ENCODE measurements around the gene ITGAE. TPM values are rescaled to one million over a fixed set of nuclear protein-coding genes. Genes with fewer than 3 reads are reported as not detected.

The ITGAE gene
- total and polyA plus RNA-seq, 2 donors = 14.0 to 34.6 TPM

DNA sequence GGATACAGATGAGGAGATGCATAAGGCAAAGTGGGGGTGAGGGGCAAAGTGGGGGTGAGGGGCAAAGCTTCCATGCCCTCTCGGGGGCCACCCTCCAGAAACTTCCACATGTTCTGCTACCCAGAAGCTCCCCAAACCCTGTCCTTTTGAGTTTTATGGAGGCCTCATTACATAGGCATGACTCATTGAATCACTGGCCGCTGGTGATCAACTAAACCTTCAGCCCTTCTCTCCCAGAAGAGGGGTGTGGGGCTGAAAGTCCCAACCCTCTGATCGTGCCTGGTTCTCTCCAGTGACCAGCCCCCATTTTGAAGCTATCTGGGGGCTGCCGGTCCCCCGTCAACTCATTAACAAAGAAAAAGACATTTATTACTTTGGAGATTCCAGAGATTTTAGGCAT, 27.5 kb downstream of the ITGAE start:
- H3K4me1 ChIP-seq (ENCODE audit: insufficient read depth) = no peaks in the 10 kb centered on the region

GRCh38 chr17:3772764-3773163, 28.2 kb downstream of the ITGAE start:
- Histone ChIP-seq H3K4me3 (ENCODE audit: low read depth, low read length) (no peak overlapping the region), H3K36me3 (ENCODE audit: insufficient read depth) (no peaks in the 10 kb centered on the region), H3K27ac (ENCODE audit: low read depth) (no peak overlapping the region), H3K4me1 (ENCODE audit: insufficient read depth) (no peaks in the 10 kb centered on the region)
- no peak for DNase-seq (ENCODE audit: extremely low spot score)
- WGBS = 78% methylated on average over 12 of the region's 12 CpGs

More for the DNA sequence above, 27.5 kb downstream of the ITGAE start:
- no peak for DNase-seq (ENCODE audit: extremely low spot score)
- Histone ChIP-seq H3K36me3 (ENCODE audit: insufficient read depth) (no peaks in the 10 kb centered on the region), H3K4me3 (ENCODE audit: low read depth, low read length) (no peak overlapping the region), H3K27ac (ENCODE audit: low read depth) (no peak overlapping the region)
- WGBS = 41% methylated on average over 5 of the region's 5 CpGs

DNA sequence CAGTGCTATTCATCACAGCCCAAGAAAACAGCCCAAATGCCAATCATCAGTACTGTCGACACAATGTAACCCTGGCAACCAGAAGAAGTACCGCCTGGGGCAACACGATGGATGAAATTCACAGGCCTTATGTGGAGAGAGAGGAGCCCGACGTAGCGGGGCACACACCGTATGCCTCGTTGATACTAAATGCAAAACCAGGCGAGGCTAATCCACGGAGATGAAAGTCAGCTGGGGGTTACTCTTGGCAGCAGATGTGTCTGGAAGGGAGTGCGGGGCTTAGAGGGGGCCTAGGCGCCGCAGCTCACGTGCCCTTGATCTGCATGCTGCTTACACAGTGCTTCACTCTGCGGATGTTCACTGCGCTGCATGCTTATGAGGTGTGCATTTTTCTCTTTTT, 29.8 kb downstream of the ITGAE start:
- no peaks in the 10 kb centered on the region for H3K4me1 ChIP-seq (ENCODE audit: insufficient read depth)
- no peak overlapping the region for H3K4me3 ChIP-seq (ENCODE audit: low read depth, low read length)
- H3K27ac ChIP-seq (ENCODE audit: low read depth) = no peak overlapping the region
- no peak for DNase-seq (ENCODE audit: extremely low spot score)
- H3K36me3 ChIP-seq (ENCODE audit: insufficient read depth) = no peaks in the 10 kb centered on the region
- WGBS = 67% methylated on average over 16 of the region's 16 CpGs

DNA sequence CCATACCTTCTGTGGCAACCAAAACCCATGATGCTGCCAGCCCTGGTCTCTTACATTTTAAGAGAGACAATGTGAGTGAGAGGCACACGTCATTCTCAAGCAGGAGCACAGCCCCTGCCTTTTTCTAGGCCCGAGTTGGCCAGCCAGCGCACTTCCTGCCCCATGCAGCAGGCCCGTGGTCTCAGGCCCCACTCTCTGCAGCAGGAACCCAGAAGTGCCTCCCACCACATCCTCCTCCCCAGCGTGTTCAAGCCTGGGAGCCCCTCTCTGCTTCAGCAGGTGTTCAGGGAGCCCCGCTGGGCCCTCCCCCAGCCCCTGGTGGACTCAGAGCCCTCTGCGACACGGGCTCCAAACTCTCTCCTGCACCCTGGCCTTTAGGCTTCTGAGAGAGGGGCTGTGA, 30.5 kb downstream of the ITGAE start:
- H3K4me1 ChIP-seq (ENCODE audit: insufficient read depth) = no peaks in the 10 kb centered on the region
- H3K27ac ChIP-seq (ENCODE audit: low read depth) = no peak overlapping the region
- H3K4me3 ChIP-seq (ENCODE audit: low read depth, low read length) = no peak overlapping the region
- no peak for DNase-seq (ENCODE audit: extremely low spot score)
- no peaks in the 10 kb centered on the region for H3K36me3 ChIP-seq (ENCODE audit: insufficient read depth)
- 70% methylated on average over 8 of the region's 8 CpGs for WGBS

- no peak overlapping the region for H3K27ac ChIP-seq (ENCODE audit: low read depth)
- no peaks in the 10 kb centered on the region for H3K36me3 ChIP-seq (ENCODE audit: insufficient read depth)
- 45% methylated on average over 8 of the region's 8 CpGs for WGBS
- no peak for DNase-seq (ENCODE audit: extremely low spot score)
- H3K4me1 ChIP-seq (ENCODE audit: insufficient read depth) = no peaks in the 10 kb centered on the region
- H3K4me3 ChIP-seq (ENCODE audit: low read depth, low read length) = no peak overlapping the region
Observed at GRCh38 chr17:3768769-3769168, 32.2 kb downstream of the ITGAE start.

GRCh38 chr17:3768341-3768740, 32.6 kb downstream of the ITGAE start:
- no peak for DNase-seq (ENCODE audit: extremely low spot score)
- WGBS = 84% methylated on average over 9 of the region's 9 CpGs
- Histone ChIP-seq H3K4me1 (ENCODE audit: insufficient read depth) (no peaks in the 10 kb centered on the region), H3K27ac (ENCODE audit: low read depth) (no peak overlapping the region), H3K4me3 (ENCODE audit: low read depth, low read length) (no peak overlapping the region), H3K36me3 (ENCODE audit: insufficient read depth) (no peaks in the 10 kb centered on the region)

- no peak for DNase-seq (ENCODE audit: extremely low spot score)
- Histone ChIP-seq H3K27ac (ENCODE audit: low read depth) (no peak overlapping the region), H3K36me3 (ENCODE audit: insufficient read depth) (no peaks in the 10 kb centered on the region), H3K4me1 (ENCODE audit: insufficient read depth) (no peaks in the 10 kb centered on the region), H3K4me3 (ENCODE audit: low read depth, low read length) (no peak overlapping the region)
- 91% methylated on average over 8 of the region's 8 CpGs for WGBS
Observed at GRCh38 chr17:3766779-3767178, 34.2 kb downstream of the ITGAE start.

- no peak overlapping the region for H3K4me3 ChIP-seq (ENCODE audit: low read depth, low read length)
- WGBS = 90% methylated on average over 9 of the region's 9 CpGs
- no peak overlapping the region for H3K27ac ChIP-seq (ENCODE audit: low read depth)
- no peaks in the 10 kb centered on the region for H3K36me3 ChIP-seq (ENCODE audit: insufficient read depth)
- DNase-seq (ENCODE audit: extremely low spot score) = no peak
- no peaks in the 10 kb centered on the region for H3K4me1 ChIP-seq (ENCODE audit: insufficient read depth)
Observed at GRCh38 chr17:3765981-3766380, 35.0 kb downstream of the ITGAE start.

DNA sequence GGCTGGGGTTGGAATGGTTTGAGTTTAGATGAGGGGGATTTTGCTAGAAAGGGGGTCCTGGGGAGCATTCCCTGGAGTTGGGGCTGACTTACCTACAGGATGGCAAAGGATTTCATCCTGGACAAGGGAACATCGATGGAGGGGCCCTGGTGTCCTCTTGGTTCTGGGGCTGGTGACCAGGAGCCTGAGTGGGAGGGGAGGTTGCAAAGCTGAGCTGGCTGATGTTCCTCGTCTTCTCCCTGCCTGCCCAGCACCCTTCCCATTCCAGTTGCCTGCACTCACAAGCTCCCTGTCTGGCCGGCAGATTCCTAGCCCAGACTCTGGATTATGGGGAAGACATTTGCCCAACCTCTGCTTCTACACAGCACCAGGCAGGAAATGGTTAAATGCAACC, 37.2 kb downstream of the ITGAE start:
- WGBS = 64% methylated on average over 3 of the region's 3 CpGs

GRCh38 chr17:3762922-3763776, 37.8 kb downstream of the ITGAE start:
- Histone ChIP-seq H3K27ac (ENCODE audit: low read depth) (no peak overlapping the region), H3K36me3 (ENCODE audit: insufficient read depth) (no peaks in the 10 kb centered on the region), H3K4me3 (ENCODE audit: low read depth, low read length) (no peak overlapping the region), H3K4me1 (ENCODE audit: insufficient read depth) (no peaks in the 10 kb centered on the region)
- WGBS = 89% methylated on average over 14 of the region's 14 CpGs
- DNase-seq (ENCODE audit: extremely low spot score) = no peak

More for the DNA sequence above, 37.2 kb downstream of the ITGAE start:
- no peak for DNase-seq (ENCODE audit: extremely low spot score)
- Histone ChIP-seq H3K27ac (ENCODE audit: low read depth) (no peak overlapping the region), H3K4me1 (ENCODE audit: insufficient read depth) (no peaks in the 10 kb centered on the region), H3K36me3 (ENCODE audit: insufficient read depth) (no peaks in the 10 kb centered on the region), H3K4me3 (ENCODE audit: low read depth, low read length) (no peak overlapping the region)

- WGBS = 79% methylated on average over 16 of the region's 16 CpGs
- no peak for DNase-seq (ENCODE audit: extremely low spot score)
- no peak overlapping the region for H3K4me3 ChIP-seq (ENCODE audit: low read depth, low read length)
- no peaks in the 10 kb centered on the region for H3K36me3 ChIP-seq (ENCODE audit: insufficient read depth)
- no peaks in the 10 kb centered on the region for H3K4me1 ChIP-seq (ENCODE audit: insufficient read depth)
- H3K27ac ChIP-seq (ENCODE audit: low read depth) = no peak overlapping the region
Observed at GRCh38 chr17:3761918-3762380, 39.0 kb downstream of the ITGAE start.

GRCh38 chr17:3761036-3761917, 39.7 kb downstream of the ITGAE start:
- no peaks in the 10 kb centered on the region for H3K36me3 ChIP-seq (ENCODE audit: insufficient read depth)
- DNase-seq (ENCODE audit: extremely low spot score) = no peak
- 79% methylated on average over 23 of the region's 23 CpGs for WGBS

GRCh38 chr17:3759597-3760216, 41.3 kb downstream of the ITGAE start:
- no peak for DNase-seq (ENCODE audit: extremely low spot score)
- Histone ChIP-seq H3K4me1 (ENCODE audit: insufficient read depth) (no peaks in the 10 kb centered on the region), H3K27ac (ENCODE audit: low read depth) (no peak overlapping the region), H3K4me3 (ENCODE audit: low read depth, low read length) (no peak overlapping the region), H3K36me3 (ENCODE audit: insufficient read depth) (no peaks in the 10 kb centered on the region)
- 86% methylated on average over 6 of the region's 6 CpGs for WGBS

More at GRCh38 chr17:3761036-3761917, 39.7 kb downstream of the ITGAE start:
- Histone ChIP-seq H3K4me1 (ENCODE audit: insufficient read depth) (no peaks in the 10 kb centered on the region), H3K4me3 (ENCODE audit: low read depth, low read length) (no peak overlapping the region), H3K27ac (ENCODE audit: low read depth) (no peak overlapping the region)
